ENCODE measurements around the gene FAM181A.

DNA sequence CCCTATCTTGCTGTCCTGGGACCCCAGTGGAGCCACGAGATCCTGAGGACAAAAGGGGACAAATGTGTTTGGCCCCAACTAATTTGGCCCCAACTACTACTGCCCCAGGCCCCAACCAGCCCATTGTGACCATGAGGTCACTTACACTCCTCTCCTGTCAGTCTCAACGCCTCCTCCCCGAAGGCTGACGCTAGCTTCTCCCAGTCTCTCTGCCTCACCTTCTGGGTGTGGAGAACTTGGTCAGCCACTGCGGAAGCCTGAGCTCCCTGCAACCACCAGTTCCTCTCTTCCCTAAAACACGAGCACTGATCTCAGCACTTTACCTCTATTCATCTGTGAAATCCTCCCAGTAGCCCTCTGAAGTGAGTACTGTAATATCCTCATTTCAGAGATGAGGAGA is 13.3 kb downstream of the FAM181A start:
- TF ChIP-seq, protein P1, sequence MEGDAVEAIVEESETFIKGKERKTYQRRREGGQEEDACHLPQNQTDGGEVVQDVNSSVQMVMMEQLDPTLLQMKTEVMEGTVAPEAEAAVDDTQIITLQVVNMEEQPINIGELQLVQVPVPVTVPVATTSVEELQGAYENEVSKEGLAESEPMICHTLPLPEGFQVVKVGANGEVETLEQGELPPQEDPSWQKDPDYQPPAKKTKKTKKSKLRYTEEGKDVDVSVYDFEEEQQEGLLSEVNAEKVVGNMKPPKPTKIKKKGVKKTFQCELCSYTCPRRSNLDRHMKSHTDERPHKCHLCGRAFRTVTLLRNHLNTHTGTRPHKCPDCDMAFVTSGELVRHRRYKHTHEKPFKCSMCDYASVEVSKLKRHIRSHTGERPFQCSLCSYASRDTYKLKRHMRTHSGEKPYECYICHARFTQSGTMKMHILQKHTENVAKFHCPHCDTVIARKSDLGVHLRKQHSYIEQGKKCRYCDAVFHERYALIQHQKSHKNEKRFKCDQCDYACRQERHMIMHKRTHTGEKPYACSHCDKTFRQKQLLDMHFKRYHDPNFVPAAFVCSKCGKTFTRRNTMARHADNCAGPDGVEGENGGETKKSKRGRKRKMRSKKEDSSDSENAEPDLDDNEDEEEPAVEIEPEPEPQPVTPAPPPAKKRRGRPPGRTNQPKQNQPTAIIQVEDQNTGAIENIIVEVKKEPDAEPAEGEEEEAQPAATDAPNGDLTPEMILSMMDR (IDR thresholded peaks at IDR 0.05; ENCODE audit: low read length), result no peak
- TF ChIP-seq EZH2 (IDR thresholded peaks at IDR 0.05; ENCODE audit: borderline replicate concordance, low read length), result no peak

All from OCI-LY1 (cell line).